NCI-H524 treated with DMSO at 0.1 percent for 48 hours (cell line): ENCODE results near the gene ENTPD6.

Experiments
- DNase-seq: peaks from one replicate; lab custom pipeline; 2025; lab: John Stamatoyannopoulos, UW

ENTPD6 gene

DNA sequence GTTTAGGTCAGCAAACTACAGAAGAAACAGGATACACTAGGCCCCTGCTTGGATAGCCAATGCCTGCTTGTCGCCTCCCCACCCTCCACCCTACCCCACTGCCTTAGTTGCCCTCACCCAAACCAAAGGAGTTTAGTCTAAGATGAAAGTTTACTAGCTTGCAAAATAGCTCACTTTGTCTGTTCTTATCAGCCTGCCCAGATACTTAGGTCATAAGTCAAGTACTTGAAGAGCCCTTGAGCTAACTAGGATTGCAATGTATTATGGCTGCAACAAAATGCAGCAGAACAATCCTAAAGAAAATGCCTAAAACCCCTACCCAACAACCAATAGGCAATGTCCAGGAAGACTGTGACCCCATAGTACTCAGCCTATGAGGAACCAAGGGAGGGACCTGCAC lies 7.3 kb upstream of the ENTPD6 start:
- DNase-seq: no peak

DNA sequence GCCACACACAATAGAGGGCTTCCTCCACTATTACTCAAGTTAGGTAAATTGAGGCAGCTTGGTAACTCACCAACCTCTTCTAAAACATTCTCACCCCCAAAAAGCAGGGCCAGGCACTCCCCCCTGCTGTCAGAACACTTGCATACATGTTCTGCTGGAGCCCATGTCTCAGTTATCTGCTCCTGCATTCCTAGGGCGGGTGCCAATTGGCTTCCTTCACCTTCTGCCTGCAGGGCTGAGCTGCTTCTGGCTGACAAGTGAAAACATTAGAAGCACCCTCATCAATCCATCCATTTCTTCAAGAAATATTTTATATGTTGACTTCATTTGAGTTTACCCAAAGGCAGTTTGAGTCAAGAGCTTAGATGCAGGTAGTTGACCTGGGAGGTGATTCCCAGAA lies 4.5 kb upstream of the ENTPD6 start:
- DNase-seq: no peak

DNA sequence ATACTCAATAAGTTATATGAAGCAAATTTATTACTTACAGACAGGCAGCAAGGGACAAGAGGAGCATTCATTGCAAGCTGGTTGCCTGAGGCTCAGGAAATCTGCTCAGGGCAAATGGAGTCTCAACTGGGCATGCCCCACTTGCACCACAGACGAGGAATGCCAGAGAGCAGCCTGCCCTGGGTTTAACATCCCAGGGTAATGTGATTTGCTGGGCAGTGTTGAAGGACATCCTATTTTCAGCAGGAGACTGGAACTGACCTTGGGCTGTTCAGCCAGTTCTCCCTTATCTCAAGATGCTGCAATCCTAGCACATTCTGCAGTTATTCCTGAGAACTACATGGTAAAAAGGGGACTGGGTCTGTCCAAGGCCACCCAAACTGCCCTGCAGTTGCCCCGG lies 3.8 kb upstream of the ENTPD6 start:
- no peak for DNase-seq

DNA sequence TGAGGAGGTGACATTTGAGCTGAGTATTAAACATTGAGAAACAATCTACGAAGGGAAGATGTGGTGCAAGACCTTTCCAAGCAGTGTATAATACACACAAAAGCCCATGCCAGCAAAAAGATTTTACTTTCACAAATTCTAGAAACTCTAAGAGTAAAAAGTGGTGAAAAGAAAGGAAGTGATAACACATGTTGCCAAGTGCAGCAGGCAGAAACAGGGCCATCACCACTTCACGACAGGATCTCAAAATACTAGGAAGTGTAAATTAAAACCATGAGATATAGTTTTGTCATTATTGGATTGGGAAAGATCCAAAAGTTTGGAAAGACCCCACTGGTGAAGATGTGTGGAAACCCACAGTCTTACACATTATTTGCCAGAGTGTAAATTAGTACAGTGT lies 1.7 kb upstream of the ENTPD6 start:
- DNase-seq: no peak

DNA sequence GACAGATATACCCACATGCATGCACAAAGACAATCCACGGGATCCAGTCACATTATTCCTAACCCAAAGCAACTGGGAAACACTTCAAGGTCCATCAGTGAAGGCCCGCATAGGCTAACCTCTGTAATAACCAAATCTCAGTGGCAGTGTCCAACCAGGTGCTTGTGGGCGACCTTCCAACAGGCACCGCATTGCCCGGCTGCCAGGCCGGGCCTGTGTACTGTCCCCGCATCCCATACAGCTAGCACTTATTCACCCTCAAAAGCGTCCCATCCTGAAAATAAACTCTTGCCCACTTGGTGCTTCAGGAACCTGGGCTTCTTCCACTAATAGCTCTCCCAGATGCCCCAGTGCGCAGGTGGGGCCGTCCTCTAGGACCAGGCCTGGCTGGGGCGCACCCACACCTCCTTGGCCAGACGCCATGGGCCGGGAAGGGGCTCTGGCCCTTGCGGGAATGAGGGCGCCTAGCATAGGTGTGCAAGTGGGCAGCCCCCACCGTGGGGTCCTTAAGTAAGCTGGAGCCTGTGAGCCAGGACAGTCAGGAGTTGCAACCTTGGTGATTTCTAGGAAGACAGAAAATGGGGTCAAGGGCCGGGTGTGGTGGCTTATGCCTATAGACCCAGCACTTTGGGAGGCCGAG lies 1.1 kb upstream of the ENTPD6 start:
- DNase-seq: no peak

DNA sequence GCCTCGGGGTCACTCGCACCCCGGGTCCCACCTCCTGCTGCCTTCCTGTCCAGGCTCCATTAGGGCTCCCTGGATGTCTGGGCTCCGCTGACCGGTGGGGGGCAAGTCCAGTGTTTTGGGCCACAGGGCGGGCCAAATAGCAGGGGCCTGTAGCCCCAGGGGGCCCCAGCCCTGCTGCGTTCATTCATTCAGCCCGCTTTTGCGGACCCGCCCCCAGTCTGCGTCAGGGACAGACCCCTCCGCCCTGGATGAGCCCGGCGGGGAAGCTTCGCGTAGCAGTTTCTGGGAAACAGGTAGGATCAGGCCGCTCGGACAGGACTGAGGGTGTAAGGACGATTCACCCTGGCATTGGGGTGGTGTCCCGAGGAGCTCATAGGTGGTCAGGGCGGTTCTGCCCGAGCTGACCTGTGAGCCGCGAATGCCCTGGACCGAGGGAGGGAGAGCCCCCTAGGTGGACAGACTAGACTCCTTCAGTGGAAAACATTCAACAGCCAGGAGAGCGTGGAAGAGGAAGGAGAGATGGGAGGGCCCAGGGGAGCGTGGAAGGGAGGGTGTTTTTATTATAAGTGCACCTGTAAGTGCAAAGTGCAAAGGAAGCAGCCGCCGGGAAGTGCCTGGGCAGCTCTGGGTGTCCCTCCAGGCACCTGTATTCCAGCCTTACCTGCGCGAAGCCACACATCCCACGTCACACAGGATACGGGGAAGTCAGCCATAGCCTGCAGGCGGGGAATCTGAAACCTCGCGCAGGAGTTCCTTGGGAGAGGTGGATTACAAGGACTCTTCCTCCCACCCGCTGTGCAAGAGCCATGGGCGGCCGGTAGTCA lies 662 bp downstream of the ENTPD6 start:
- DNase-seq: no peak

DNA sequence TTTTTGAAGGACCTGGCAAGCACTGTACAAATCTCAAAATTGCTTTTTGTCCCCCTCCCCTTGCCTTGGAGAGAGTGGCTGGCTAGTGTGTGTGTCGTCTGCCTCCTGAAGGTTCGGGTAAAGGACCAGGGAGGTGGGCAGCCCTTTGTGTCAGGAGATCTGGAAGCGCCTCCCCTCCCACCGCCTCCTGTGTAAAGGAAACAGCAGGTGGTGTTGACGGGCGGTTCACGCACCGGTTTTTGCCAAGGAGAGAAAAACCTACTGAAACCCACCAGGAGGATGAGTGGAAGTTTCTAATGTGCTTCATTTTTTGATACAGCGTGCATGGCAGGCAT lies 1.2 kb downstream of the ENTPD6 start:
- no peak for DNase-seq

DNA sequence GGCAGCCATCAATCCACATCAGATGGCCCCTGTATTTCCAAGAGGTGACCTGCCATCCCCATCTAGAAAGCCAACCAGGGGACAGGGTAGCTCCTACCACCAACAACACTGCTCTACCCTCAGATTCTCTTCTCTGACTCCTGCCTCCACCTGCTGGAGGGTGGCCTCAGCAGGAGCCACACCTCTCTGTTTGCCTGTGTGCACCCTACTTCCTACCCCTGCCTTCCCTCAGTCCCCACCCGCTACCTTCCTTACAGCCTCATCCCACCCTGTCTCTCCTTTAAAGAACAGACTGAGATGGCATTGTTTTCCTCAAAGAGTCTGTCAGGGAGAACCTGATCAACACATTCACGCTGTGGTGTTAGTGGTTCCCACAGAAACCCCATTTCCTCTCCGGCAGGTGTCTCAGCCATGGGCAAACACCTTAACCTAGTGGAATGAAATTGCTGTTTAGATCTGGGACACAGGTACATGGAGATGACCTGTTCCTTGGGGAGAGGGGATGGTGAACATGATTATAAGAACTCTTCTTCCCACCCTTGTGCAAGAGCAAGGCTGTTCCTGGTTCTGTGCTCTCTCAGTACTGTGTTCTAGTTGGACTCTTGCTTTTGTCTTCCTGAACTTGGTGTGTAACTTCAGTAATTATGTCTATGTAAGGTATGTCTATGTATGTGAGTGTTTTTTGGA lies 1.8 kb downstream of the ENTPD6 start:
- DNase-seq: no peak

DNA sequence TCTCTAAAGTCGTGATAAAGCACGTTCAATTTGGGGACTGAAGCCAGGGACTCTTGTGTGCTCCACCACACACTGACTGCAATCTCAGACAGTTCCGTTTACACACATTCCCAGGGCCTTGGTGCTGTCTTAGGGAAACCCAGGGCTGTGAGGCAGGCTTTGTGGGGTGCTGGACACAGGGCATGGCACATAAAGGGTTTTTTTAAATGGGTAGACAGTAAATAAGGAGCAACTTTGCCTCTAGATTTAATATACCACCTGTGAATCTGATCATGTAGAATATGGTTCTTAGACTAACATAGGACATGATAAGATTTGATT lies 2.3 kb downstream of the ENTPD6 start:
- no peak for DNase-seq

DNA sequence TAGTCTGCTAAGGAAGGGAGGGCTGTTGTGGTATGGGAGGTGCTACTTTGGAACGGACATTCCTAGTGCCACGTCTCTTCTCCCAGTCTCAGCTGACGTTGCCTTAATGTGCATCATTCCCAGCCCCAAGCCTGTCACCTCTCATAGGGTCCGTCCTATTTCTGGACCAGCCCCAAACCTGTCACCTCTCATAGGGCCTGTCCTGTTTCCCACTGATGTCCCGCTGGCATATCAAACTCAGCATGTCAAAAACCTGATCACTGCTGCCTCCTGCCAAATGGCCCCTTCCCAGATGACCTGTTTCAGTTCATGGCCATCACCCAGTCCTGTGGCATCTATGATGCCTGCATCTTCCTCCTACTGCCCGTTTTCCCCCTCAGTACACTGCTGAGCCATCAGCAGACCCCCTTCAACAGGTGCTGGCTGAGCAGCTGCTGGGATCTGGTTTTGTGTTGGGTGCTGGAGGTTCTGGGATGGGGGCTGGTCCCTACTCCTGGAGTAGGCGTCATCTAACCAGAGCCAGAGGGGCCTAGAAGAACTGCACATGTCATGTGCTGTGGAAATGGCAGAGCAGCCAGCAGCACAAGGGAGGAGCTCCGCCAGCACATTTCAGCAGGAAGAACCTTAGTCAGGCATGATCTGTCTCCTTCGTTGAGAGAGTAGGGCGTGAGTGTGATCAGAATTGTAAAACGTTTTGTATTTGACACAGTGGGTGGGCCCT lies 3.3 kb downstream of the ENTPD6 start:
- DNase-seq: no peak

DNA sequence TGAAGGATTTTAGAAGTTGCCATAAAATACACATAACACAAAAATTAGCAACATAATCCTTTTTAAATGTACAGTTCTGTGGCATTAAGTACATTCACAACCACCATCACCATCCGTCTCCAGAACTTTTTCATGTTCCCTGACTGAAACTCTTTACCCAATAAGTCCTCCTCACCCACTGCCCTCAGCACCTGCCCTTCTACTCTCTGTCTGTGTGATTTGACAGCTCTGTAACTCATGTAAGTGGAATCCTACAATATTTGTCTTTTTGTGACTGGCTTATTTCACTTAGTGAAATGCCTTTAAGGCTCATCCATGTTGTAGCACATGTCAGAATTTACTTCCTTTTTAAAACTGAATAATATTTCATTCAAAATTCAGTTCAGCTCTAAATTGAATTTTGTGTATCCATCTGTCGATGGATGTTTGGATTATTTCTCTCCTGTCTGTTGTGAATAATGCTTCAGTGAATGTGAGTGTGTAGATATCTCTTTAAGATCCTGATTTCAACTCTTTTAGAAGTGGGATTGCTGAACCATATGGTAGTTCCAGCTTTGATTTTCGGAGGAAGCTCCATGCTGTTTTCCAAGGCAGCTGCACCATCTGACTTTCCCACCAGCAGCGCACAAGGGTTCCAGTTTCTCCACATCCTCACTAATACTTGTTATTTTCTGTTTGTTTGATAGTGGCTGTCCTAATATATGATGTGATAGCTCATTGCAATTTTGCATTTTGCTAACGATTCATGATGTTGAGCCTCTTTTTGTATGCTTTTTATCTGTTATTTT lies 4.2 kb downstream of the ENTPD6 start:
- peak; percentile 52 for DNase-seq

DNA sequence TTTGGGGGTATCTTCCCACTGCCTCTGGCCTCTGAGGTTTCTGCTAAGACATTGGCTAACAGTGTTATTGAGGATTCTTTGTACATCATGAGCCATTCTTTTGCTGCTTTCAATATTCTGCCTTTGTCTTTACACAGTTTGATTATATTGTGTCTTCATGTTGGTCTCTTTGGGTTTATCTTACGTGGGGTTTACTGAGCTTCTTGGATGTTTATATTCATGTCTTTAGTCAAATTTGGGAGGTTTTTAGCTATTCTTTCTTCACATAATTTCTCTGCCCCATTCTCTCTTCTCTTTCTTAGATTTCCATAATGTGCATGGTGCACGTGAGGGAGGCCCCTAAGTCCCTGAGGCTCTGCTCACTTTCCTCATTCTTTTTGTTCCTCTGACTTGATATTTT lies 7.6 kb downstream of the ENTPD6 start:
- DNase-seq: no peak

DNA sequence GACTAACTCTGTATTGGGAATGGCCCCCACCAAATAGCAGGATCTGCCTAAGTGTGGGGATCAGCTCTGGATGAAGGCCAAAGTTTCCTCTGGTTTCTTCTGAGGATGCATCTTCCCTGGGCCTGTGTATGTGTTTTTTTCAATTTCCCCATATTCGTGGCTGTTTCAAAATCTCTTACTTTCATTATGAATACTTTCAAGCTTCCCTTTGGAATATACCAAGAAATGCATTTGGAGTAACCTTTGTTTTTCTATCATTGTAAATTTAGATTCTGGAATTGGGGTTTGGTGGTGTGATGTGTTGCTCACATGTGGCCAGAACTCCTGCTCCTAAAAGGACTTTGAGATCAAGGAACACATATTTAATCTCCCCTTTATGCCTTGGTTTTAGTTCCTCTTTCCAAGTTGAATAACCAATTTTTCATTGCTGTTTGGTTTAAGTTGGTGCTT lies 8.4 kb downstream of the ENTPD6 start:
- no peak for DNase-seq

DNA sequence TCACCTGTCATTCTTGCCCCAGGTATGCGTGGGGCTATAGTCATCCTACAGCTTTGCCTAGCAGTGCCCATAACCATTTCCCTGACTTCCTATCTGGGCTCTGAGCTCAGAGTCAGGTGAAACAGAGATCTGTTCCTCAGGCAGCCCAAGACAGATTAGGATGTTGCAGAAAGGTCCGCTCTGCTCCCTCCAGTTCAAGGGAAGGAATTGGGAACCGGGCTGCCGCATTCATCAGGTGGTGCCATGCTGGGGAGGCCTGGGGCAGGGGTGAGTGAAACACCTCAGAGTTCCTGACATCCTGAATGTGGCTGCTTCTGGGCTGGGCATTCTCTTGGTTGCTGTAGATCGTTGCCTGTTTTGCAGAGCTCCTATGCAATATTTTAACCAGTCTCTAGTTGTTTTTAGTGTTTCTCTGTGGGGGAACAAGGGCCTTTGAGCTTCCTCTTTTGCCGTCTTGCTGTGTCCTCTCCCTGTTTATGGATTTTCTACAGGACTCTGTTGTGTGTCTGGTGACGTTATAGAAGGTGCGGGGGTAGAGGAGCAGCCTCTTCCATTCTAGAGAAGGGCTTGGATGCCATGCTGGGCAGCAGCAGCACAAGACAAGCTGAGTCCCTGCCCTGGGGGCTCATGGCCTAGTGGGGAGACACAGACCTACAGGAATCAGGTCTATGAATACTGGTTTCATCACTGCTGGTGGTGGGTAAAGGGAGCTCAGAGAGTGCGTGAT lies 9.2 kb downstream of the ENTPD6 start:
- no peak for DNase-seq

DNA sequence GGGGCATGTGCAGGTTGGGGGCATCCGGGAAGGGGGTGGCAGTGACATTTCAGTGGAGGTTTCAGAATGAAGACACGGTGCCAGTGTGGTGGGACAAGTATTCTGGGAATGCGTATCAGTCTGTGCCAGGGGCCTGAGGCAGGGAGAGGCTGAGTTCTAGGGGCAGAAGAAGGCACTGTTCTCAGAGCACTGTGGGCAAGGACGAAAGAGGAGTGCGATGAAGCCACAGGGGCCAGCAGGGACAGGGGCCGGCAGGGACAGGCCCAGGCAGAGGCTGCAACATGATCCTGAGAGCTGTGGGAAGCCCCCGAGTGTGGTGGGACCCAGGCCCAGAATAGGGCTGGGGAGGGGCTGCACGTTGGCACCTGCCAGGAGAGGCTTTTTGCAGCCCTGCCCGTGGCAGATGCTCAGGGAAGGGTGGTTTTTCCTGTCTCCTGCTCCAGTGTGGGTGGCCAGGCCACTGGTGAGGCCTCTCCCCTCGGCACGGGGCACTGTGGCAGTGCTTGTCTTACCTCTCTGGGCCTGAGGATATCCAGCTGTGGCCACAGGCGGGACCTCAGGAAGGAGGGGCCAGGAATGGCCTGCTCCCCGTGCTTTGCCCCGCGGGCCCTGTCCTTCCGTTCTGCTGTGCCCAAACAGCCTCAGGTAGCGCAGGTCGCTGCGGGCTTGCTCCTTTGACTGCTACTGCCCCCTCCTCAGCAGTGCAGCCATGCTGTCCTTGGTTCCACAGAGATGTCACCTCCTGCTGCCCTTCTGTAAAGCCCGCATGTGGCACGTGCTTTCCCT lies 10.0 kb downstream of the ENTPD6 start:
- no peak for DNase-seq

DNA sequence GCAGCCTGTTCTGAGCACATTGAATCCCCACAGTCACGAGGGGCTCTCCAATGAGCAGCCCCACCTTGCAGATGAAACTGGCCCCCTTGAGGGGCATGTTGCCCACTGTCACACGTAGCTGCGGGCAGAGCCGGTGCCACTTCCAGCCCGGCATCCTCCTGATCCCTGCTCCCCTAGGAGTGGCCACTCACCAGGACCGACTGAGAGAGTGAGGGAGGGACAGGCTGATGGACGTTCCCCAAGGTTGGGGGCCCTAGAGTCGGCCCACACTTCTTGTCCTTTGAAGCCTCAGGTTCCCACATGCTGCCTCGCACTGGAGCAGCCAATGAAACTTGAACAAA lies 10.5 kb downstream of the ENTPD6 start:
- no peak for DNase-seq

DNA sequence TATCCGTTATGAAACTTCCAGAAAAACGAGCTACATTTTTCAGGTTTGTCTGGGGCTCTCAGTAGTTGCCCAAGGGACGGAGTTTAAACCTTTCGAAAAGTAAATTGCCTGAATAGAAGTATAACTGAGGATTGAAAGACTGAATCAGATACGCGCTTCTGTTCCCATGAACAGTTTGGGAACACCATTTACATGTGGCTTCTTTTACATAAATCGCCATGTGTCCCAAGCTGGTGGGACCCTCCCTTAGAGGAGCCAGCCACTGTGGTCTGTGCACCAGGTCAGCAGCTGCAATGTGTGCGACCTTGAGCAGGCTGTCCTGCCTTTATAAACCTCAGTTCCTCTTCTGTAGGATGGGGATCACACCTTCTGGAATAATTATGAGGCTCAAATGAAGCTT lies 11.0 kb downstream of the ENTPD6 start:
- DNase-seq: no peak

DNA sequence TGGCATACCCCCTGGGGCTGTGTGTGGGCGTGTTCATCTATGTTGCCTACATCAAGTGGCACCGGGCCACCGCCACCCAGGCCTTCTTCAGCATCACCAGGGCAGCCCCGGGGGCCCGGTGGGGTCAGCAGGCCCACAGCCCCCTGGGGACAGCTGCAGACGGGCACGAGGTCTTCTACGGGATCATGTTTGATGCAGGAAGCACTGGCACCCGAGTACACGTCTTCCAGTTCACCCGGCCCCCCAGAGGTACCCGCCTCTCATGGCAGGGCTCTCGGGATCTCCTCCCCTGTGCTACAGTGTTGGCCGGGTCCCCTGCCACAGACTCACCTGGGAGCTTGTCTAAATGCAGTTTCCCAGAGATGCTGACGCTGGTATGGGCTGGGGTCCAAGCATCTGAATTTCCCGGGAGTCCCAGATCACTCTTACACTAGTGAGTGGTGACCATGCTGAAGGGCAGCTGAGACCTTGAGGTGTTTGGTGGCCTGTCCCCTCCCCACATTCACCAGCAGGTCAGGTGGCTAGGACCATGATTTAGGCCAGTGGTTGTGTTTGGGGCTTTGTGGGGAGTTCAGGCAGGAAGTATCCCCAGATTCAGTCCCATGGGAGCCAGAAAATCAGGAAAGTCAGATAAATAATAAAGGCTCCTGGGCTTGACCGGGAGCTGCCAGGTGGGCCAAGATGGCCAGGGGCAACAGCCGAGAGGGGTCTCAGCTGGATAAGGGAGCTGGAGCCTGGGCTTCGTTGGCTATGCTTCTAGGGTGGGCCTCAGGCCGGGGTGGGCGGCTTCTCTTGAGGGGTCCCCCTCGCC lies 11.8 kb downstream of the ENTPD6 start:
- no peak for DNase-seq

DNA sequence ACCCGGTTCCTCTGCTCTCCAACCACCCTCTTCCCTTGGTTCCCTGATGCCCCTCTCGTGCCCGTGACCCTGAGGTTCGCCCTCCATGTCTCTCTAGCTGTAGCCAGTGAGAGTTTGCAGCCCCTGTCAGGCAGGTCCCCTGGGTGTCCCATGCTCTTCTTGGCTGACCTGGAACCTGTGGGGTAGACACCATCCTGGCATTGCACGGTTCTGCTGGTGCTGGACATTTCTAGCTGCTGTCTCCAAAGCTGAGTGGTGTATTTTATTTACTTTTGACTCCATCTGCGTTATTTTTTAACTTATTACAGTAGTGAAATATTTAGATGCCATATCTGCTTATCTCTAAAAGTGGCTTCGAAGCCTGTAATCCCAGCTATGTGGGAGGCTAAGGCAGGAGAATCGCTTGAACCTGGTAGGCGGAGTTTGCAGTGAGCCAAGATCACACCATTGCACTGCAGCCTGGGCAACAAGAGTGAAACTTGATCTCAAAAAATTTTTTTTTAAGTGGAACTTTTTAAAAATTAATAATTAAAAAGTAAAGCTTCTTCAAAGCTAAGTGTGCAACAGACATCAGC lies 12.5 kb downstream of the ENTPD6 start:
- no peak for DNase-seq
